Measurements from ENCODE around the gene METTL3.
A peak's percentile ranks its signal among the peaks of the same experiment; 100 is the strongest.

The METTL3 gene

DNA sequence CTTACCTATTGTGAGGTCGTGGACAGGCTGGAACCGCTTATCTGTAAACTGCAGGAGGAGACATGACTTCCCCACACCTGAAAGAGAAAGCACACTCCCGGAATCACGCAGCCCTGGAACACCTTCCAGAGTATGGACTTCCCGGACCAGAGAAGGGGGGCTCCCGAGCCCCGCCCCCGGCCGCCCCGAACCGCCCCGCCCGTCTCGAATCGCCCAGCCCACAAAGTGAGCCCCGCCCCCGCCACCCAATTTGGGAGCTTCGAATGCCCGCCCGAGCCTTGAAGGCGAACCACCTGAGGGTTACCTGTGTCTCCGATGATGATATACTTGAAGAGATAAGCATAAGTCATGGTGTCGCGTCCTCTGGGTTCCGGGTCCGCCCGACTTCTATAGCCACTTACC is 34.6 kb downstream of the METTL3 start:
- DNase-seq (ENCODE audit: low spot score), result peak; percentile 80

- DNase-seq (ENCODE audit: low spot score), result no peak
Observed at GRCh38 chr14:21475767-21476522, 35.2 kb downstream of the METTL3 start.

DNA sequence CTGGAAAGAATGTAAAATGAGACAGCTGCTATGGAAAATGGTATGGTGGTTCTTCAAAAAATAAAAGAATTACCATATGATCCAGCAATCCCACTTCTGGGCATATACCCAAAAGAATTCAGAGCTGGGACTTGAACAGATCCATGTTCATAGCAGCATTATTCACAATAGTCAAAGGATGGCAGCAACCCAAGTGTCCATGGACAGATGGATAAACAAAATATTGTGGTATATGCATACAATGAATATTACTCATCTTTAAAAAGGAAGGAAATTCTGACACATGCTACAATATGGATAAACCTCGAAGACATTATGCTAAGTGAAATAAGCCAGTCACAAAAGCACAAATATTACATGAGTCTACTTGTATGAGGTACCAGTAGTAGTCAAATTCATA is 43.5 kb downstream of the METTL3 start:
- DNase-seq (ENCODE audit: low spot score), result no peak

GRCh38 chr14:21455912-21456667 is 55.0 kb downstream of the METTL3 start, which contains the start of gene CHD8:
TSS of gene CHD8 (minus strand) at chr14:21456123. CDS start at chr14:21431643, 24,480 bp downstream.
- DNase-seq (ENCODE audit: low spot score), result peak; percentile 99

DNA sequence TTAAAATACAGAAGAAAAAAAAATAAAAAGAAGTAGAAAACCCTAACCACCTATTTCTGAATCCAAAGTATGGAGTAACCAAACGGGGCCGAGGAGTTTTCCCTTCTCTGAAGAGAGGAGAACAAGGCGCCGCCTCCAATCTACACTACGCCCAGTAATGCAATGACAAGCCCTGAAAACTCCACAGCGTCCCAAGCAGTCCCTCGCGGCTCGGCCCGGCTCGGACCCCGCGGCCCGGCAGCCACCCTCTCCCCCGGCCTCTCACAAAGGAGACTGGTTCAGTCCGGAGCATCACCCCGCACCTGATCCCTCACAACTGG is 55.6 kb downstream of the METTL3 start:
- no peak for DNase-seq (ENCODE audit: low spot score)

DNA sequence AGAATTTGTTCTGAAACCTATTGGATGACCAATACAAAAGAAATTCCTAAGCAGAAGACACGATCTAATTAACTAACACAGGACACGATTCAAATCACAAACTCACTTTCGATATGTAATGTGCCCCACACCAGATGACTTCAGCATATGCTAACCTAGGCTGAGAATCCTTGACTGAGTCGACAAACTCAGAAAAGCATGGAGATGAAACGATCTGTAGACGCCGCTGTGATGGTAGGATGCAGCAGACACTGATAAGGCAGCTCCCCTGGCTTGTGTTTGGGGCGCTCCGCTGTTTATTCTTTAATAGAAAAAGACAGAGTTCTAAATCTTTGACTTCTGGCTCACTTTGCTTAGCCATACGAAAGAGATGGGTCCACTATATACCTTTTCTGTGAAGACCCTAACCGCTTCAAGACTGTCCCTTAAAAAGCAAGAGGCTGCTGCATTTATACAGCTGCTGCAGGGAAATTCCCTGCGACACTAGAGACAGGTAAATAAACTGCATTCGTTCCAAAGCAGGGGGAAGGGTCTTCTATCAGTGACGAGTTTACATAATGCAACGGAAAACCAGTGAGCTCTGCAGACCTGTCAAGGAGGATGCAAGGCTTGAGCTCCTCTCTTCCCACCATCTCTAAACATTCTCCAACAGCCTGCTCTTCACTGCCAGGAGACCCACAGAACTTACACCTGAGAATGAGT is 56.1 kb downstream of the METTL3 start:
- no peak for DNase-seq (ENCODE audit: low spot score)

- DNase-seq (ENCODE audit: low spot score), result no peak
Observed at GRCh38 chr14:21449899-21450216, 61.3 kb downstream of the METTL3 start.

All from germinal center (tissue), 1 donor.